GM21529 (cell line): Measurements from ENCODE around the gene CXCR5.

ENCODE experiments used
- ATAC-seq: cut with Tn5 transposase; IDR thresholded peaks from one replicate; pipeline ENCODE4 v1.9.1; 2021; ENCODE audit not compliant: unreplicated experiment

The CXCR5 gene

GRCh38 chr11:118897721-118898310 is 14.1 kb downstream of the CXCR5 start:
- ATAC-seq = no peak

GRCh38 chr11:118898400-118899295 is 15.0 kb downstream of the CXCR5 start:
- no peak for ATAC-seq

- no peak for ATAC-seq
These were observed 15.6 kb downstream of the CXCR5 start for GRCh38 chr11:118899296-118899688.

- ATAC-seq = no peak
These were observed 16.1 kb downstream of the CXCR5 start for GRCh38 chr11:118899706-118900360.

GRCh38 chr11:118900535-118901384 is 17.1 kb downstream of the CXCR5 start:
- ATAC-seq = no peak

GRCh38 chr11:118901494-118902335 is 18.0 kb downstream of the CXCR5 start:
- no peak for ATAC-seq

GRCh38 chr11:118902336-118903203 is 18.9 kb downstream of the CXCR5 start:
- no peak for ATAC-seq

- no peak for ATAC-seq
These were observed 19.7 kb downstream of the CXCR5 start for GRCh38 chr11:118903204-118904015.

- ATAC-seq = peak; percentile 74
These were observed 23.7 kb downstream of the CXCR5 start for GRCh38 chr11:118907051-118908042.

GRCh38 chr11:118908264-118908663 is 24.6 kb downstream of the CXCR5 start:
- ATAC-seq = no peak

GRCh38 chr11:118908901-118909618 is 25.4 kb downstream of the CXCR5 start:
- no peak for ATAC-seq

- no peak for ATAC-seq
These were observed 26.1 kb downstream of the CXCR5 start for GRCh38 chr11:118909619-118910308.

GRCh38 chr11:118910309-118911112 is 26.8 kb downstream of the CXCR5 start:
- ATAC-seq = no peak

- ATAC-seq = no peak
These were observed 27.6 kb downstream of the CXCR5 start for GRCh38 chr11:118911113-118911879.
